ENCODE results near the gene CD160. TPM values are rescaled to one million over a fixed set of nuclear protein-coding genes. Genes with fewer than 3 reads are reported as not detected.
"Not testable (repeated sequence)": the region's sequence is repeated elsewhere in the genome, so short reads cannot be mapped to it uniquely, and the experiment has no call there.

Gene CD160, protein sequence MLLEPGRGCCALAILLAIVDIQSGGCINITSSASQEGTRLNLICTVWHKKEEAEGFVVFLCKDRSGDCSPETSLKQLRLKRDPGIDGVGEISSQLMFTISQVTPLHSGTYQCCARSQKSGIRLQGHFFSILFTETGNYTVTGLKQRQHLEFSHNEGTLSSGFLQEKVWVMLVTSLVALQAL
- 0.17 TPM in 1 of 2 replicates, not detected in the other for total RNA-seq

DNA sequence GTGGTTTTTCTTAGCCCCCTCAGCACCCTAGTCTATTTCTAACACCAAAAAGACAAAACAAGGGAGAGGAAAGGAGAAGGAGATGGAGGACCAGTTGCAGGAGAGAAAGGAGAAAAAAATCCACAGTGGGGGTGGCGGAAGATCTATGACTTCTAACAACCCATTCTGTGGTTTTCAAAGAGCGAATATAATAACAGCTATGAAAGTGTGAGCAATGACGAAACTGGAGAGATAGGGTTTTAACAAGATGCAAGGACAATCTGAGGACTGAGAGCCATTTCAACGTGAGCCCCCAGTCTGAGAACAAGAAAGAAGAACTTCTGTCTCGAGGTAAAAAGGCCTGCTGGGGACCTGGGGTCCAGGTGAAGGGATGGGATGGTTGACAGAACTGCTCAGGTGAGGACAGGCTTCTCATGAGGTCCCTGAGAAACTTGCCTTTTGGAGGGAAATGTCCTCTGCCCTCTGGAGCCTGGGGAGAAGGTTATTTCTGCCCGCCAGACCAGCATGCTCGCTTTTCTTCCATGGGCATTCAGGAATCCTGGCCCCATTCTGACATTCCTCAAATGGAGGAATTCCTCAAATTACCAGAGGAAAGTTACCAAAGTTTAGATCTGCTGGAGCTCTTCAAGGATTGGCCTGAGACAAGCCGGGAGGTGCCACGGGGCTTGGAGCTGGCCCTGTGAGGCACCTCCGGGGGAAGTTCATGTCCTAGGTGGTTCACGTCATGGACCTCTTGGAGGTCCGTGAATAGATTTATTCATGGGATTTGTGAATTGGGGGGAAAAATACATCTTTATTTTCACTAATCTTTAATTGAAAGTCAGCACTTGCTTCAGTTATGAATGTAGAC, at the start of gene CD160:
Gene CD160, plus strand, starts transcription at position 270 of the 850 bp plus-strand sequence. CDS start 8,829 bp downstream, outside the sequence.
- intact Hi-C loops (cut with micrococcal nuclease): loop anchor here (5.0 kb wide), 2 partner anchors 103 to 293 kb away; partner anchors contain the start of genes POLR3C and RNF115

DNA sequence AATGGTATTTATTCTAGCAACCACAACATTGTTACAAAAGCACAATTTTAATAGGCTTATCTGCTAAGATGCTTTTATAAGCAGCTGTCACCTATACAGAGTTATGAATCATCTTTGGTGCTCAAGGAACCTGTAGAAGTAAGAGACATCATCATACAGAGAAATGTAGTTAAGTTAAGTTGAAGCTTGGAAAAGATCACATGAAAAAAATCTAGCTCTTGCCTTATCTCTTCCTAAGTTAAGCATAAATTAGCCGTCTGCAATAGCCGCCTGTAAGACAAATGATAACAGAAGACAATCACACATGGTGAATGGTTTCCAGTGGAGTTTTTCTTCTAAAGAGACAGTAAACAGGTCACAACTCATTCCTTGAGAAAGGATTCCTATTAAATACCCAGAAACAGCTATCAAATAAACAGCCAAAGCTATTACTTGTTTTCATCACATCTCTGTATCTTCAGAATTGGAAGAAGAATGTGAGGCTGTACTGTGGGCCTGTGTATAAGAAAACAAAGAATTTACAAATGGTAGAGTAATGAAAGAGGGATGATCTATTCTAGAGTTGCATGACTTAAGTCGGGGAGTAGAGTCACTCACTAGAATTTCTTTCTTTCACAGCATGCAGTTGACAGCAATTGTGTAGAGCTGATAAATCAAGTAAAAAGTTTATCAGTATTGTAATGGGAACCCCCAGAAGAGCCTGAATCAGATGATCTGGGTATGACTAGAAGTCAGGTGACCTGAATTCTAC, 48.1 kb upstream of the CD160 start:
- intact Hi-C loops (cut with micrococcal nuclease): not testable (repeated sequence)

DNA sequence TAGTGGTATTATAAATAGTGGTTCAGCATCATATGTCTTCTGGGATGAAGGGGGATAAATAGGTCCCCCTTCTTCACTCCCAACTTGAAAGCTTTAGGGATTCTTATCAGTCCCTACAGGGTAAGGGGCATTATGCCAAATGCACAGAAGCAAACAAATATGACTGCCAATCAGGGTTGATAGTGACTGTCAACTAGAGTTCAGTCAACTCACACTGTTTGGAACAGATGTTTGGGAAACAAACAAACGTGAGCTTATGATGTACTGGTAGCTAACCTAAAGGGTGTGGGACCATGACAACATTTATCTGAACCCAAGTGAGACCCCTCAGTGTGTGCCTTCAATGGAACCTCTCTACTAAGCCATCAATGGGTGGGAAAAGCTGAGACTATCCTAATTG, 46.1 kb upstream of the CD160 start:
- intact Hi-C loops (cut with micrococcal nuclease): not testable (repeated sequence)

DNA sequence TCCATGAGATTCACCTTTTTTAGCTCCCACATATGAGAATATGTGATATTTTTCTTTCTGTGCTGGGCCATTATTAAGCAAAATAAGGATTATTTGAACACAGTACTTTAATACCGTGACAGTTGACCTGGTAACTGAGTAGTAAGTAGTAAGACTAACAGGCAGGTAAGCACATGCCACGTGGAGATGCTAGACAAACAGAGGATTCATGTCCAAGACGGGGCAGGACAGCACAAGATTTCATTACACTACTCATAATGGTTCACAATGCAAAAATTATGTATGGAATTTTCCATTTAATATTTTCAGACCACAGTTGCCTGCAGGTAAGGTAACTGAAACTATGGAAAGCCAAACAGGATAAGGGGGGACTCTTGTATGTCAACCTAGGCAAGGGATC, 34.4 kb upstream of the CD160 start:
- intact Hi-C loops (cut with micrococcal nuclease): not testable (repeated sequence)

DNA sequence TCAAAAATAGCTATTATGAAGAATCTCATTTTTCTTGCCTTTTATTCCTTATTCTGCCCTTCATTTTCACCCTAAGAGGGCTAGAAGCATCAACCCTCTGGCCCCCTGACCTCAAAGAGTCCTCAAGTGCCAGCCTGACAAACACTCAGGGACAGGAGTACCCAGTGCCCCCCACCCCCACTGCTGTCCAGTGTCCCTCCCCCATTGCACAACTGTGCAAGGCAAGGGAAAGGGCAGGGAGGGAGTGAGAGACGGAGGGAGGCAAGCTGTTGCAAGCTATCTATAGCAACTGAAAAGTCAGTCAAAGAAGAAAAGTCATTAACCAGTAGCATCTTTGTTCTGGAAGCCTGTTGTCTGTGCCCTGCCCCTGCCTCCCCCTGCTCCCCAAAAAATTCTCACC, 33.2 kb upstream of the CD160 start:
- intact Hi-C loops (cut with micrococcal nuclease): not testable (repeated sequence)

DNA sequence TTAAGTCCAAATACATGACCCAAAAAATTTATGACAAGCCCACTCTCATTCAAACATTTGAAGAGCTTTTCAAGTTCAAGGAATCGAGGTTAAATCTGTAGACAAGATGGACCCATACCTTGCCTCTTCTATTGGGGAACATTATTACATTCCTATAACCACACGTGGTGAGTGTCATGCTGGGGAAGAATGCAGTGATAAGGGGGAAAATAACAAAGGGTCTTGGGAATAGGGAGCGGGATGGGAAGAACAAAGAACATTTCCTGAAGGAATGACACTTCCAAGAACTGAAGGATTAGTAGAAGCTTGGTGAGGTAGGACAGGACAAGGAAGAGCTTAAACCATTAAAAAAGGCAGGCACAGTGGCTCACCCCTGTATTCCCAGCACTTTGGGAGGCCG, 31.0 kb upstream of the CD160 start:
- intact Hi-C loops (cut with micrococcal nuclease): no loop called here

DNA sequence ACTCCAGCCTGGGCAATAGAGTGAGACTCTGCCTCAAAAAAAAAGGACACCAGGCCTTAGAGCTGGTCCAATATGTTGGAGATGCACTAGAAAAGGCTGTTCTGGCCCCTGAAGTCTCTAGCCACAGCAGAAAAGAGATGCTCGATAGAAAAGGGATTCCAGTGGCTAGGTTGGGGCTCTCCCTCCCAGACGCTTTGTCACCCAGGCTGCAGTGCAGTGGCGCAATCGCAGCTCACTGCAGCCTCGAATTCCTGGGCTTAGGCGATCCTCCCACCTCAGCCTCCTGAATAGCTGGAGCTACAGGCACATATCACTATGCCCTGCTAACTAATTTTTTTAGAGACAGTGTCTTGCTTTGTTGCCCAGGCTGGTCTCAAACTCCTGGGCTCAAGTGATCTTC, 30.4 kb upstream of the CD160 start:
- intact Hi-C loops (cut with micrococcal nuclease): no loop called here

DNA sequence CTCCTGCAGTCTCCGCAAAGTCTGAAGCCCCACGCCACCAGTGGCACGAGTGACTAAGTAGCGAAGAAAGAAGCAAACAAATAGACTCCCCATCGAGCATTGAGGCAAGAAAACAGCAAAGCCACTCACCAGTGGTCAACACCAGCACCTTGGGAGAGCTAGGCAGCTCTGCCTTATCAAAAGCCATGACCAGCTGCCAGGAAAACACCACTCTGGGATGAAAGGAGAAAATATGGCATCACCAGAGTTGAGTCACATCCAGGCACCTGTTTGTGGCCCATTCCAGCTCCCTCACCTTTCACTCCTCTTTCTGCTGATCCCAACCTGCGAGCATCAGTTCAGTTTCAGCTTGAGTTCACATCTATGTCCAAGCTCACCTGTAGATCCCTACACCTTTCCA, 29.4 kb upstream of the CD160 start:
- intact Hi-C loops (cut with micrococcal nuclease): no loop called here

DNA sequence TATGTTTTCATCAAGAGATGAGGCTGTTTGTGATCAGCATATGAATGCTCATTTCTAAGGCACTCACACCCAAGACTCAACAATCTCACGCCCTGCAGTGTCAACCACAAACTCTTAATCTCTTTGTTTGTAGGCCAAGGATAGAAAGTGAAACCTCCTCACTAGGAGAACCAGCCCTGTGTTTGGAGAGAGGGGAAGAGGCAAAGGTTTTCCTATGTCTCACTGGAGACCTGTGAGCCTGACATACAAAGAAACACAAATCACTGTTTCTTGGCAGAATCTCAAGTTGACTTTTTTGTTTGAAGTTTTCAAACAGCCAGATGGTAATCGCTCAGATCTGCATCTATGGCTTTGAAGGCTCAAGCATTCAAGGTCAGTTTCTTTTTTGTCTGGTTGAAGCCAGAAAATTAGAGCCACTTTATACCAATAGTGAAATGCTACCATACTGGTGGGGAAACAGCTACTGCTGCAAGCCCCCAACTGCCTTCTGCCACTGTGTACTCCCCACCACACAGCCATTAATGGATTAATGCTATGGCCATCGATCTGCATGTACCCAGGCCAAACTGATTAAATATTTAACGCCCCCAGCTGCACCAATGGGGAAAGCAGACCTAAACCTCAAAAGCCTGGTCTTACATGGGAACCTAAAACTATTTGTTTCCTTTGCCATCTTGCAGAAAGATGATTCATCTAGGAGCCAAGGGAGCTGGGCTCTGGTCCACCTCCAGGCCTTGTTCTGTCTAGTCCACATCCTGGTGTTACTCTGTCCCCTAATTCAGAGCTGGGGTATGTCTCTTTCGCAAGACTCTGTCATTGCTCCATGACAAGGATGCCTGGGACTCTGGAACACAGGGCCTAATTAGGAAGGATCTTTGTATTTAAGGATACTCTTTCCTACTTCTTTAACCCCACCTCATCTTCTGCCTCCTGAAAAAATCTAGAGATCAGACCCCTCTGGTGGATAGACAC, 28.4 kb upstream of the CD160 start:
- intact Hi-C loops (cut with micrococcal nuclease): no loop called here

DNA sequence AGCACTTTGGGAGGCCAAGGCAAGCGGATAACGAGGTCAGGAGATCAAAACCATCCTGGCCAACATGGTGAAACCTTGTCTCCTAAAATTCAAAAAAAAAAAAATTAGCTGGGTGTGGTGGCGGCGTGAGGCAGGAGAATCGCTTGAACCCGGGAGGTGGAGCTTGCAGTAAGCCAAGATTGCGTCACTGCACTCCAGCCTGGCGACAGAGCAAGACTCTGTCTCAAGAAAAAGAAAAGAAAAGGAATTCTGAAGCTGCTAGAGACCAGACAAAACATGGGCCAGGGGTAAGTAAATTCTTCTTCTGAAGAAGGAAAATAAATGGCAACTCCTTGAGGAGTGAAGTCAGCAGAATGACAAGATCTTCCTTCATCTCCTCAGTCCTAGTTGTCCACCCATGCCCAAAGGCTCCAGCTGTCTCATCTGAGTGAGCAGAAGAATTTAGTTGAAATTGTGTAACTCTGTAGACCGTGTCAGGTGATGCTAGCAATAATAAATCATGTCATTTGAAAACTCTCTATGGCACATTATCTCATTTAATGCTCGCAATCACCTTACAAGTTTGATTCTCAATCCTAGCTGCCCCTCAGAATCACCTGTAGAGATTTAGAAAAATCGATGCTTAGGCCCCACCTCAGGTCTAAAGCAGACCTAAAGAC, 26.4 kb upstream of the CD160 start:
- intact Hi-C loops (cut with micrococcal nuclease): no loop called here

DNA sequence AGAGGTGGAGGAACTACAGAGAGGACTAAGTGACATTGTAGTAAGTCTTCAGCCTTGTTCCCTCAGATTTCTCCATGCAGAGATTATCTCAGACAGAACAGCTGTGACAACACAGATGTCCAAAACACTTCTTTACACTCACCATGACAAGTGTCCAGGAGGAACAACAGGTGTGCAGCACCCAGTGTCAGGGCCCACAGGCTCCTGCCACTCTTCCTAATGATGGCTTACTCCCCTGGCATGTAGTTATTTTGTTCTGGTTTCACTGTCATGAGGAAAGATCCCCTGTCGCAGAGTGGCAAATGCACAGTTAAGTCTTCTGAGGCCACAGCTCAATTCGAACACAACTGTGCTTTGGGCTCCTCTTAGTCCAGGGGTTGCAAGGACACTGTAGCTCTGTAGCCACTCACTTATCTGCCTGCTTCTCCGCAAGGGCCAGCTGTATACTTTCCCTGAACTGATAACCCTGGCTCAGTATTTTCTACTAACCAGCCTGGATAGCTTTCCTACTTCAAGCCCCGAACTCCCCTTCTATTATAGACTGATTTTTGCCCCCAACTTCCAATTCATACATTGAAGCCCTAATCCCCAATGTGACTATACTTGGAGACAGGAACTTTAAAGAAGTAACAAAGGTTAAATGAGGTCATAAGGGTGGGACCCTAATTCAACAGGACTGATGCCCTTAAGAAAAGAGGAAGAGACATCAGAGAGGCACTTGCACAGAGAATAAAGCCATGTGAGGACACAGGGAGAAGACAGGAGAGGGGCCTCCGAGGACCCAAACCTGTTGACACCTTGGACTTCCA, 23.3 kb upstream of the CD160 start:
- intact Hi-C loops (cut with micrococcal nuclease): no loop called here

DNA sequence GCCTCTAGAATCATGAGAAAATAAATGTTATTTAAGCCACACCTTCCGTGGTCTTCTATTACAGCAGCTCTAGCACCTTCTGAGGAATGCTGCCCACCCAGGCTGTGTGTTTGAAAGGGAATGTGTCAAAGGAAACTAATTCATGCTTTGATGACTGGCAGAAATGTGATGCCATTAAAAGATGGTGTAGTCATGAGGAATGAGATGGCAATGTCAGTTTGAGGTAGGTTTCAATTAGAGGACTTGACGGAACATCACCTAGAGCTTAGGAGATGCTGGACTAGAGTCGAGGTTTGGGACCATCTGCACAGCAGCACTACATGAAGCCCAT, 22.7 kb upstream of the CD160 start:
- intact Hi-C loops (cut with micrococcal nuclease): no loop called here

DNA sequence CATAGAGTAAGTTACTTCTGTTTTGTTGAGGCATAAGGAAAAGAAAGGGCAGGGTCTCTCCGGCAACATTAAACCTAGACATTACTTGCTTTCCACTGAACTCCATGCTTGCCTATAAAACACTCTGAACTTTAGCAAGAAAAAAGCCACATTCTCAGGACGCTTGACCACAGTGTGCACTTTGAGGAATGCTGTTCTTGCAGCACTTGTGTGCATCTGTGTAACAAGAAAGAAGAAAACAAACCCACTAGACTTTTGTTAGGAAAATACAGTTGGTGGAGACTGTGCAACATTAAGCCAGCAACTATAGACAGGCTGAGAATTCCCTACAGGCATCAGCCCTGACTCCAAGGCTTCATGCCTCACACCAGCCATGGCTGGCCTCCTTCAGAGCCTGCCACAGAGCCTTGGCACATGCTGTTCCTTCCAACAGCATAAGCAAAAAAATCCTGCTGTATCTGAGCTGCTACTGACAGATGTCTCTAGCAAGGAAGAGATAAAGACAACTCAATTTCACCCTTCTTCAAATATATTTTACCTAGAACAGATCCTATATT, 17.9 kb upstream of the CD160 start:
- intact Hi-C loops (cut with micrococcal nuclease): no loop called here

DNA sequence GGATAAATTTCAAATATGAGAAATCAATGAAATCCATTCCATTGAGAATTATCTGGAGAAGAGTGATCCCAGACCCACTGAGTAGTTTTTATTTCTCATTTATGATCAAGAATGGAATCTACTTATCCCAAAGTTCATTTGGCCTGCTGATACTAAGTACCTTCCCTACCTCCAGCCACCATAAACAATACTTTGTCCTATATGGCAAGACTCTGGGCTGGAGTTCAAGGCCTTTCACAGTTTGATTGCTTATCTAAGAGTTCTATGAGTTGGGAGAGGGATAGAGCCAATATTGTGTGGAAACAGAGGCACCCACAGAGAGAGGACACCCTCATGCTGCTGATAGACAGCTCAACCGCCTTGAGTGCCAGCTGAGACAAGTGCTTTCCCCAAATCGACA, 17.2 kb upstream of the CD160 start:
- intact Hi-C loops (cut with micrococcal nuclease): no loop called here

DNA sequence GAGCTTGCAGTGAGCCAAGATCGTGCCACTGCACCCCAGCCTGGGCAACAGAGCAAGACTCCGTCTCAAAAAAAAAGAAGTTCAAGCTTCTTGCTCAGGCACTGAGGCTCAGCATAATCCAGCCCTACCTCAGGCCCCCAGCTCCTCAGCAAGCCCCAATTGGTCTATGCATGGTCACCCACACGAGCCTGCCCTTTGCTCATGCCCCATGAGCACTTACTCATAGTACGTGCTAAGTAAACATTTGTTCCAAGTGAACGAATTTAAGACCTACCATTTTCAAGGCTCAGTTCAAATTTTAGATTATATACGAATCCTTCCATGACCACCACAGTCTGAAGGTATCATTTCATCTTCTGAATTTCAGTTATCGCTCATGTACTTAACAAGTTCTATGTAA, 16.5 kb upstream of the CD160 start:
- intact Hi-C loops (cut with micrococcal nuclease): no loop called here

DNA sequence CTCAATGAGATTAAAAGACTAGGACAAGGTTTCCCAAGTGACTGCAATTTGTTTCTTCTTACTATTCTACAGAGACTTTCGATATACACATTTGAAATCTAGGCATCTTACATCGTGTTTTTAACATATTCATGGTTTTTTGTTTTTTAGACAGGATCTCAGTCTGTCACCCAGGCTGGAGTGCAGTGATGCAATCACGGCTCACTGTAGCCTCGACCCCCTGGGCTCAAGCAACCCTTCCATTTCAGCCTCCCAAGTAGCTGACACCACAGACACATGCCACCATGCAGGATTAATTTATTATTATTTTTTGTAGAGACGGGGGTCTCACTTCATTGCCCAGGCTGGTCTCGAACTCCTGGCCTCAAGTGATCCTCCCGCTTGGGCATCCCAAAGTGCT, 13.7 kb upstream of the CD160 start:
- intact Hi-C loops (cut with micrococcal nuclease): no loop called here

DNA sequence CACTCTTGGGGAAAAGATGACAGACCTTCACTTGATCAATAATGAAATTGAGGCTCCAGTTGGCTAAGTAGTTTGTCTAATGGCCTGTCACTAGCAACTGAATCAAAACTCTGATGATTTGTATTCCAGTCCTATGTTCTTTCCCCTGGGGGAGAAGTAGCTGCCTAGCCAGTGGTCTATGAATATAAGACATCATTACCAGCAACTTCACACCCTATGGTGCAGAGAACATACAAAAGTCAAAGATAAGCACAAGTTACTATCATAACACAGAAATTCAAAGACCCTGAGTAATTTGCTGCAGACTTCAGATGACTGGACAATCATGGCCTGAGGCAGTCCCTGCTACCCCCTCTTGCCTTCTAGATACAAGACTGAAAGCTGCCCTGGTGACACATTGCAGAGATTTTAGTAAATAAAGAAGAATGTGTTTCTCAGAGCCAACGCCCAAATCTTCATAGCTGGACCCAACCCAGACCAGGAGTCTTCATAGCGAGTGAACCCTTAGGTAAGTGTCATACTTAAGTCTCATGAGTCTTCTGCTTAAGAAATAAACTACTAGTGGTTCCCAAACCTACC, 13.1 kb upstream of the CD160 start:
- intact Hi-C loops (cut with micrococcal nuclease): no loop called here

DNA sequence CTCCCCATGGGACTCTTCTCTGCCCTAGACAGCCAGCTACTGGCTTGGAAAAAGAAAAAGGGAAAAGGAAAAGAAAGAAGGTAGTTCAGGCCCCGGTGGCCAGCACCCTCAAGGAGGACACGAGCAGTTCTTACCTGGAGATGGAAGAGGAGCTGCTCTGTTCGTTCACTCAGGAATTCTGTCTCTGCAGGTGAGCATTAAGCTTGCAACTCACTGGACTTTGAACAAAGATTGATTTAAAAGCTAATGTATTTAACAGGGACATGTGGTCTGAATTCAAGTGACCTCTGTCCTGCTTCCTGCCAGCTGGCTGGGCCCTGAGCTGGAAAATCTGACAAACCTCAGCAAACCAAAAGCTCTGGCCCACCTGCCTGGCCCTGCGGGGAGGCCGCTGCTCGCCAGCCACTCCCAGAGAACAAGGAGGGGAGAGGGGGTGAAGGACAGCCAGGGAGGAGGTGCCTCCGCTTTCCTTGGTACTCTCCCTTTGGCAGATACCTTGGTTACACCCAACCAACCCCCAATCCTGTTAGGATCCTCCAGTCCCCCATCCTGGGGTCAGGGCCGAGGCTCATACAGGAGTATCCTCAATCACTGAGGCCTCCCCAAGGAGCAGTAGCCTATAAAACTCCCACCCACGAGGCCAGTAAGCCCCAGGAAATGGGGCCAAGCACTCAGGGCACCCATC, 12.0 kb upstream of the CD160 start, which contains the start of gene PDZK1:
Gene PDZK1, minus strand, starts transcription at position 186 of the 685 bp plus-strand sequence. CDS start 19,347 bp downstream, outside the sequence.
- intact Hi-C loops (cut with micrococcal nuclease): no loop called here

Measured in T-helper 1 cell treated with Interleukin-12 subunit alpha and Interleukin-12 subunit beta and Interleukin-4 antibody, amounts not matched to agents 30 ng/mL and 1 ng/mL, for 36 hours (primary cell).